Activated naive CD4-positive, alpha-beta T cell treated with anti-CD3 and anti-CD28 coated beads, Interleukin-2, amount 50 U/mL, for 24 hours (primary cell): ENCODE results near the gene AP3D1.
A peak's percentile ranks its signal among the peaks of the same experiment; 100 is the strongest.

Experiments used
- H3K27ac Mint-ChIP-seq: one replicate; pipeline ENCODE4 v1.8.0; 2021; ENCODE audit warnings: mild to moderate bottlenecking, mixed read lengths
- H3K27me3 Mint-ChIP-seq: one replicate; pipeline ENCODE4 v1.8.0; 2021; ENCODE audit warnings: mixed read lengths
- H3K36me3 Mint-ChIP-seq: one replicate; pipeline ENCODE4 v1.8.0; 2021; ENCODE audit warnings: mixed read lengths
- H3K4me1 Mint-ChIP-seq: one replicate; pipeline ENCODE4 v1.8.0; 2021; ENCODE audit warnings: mixed read lengths
- H3K4me3 Mint-ChIP-seq: one replicate; pipeline ENCODE4 v1.8.0; 2021; ENCODE audit warnings: mild to moderate bottlenecking, mixed read lengths
- H3K9me3 Mint-ChIP-seq: one replicate; pipeline ENCODE4 v1.8.0; 2021; ENCODE audit warnings: mixed read lengths

AP3D1 gene

GRCh38 chr19:2170987-2171348 lies 19.6 kb upstream of the AP3D1 start:
- H3K4me1 Mint-ChIP-seq = peaks cover 65% of the 10 kb centered on the region
- H3K27me3 Mint-ChIP-seq = no peaks in the 10 kb centered on the region
- H3K4me3 Mint-ChIP-seq = no peak overlapping the region
- H3K9me3 Mint-ChIP-seq = no peaks in the 10 kb centered on the region
- H3K27ac Mint-ChIP-seq = no peak overlapping the region
- H3K36me3 Mint-ChIP-seq = peaks cover 2% of the 10 kb centered on the region

- Mint-ChIP-seq H3K4me3 (no peak overlapping the region), H3K27ac (no peak overlapping the region), H3K9me3 (no peaks in the 10 kb centered on the region), H3K4me1 (peaks cover 68% of the 10 kb centered on the region), H3K27me3 (no peaks in the 10 kb centered on the region), H3K36me3 (peaks cover 2% of the 10 kb centered on the region)
Observed at GRCh38 chr19:2170219-2170618, 18.9 kb upstream of the AP3D1 start.

GRCh38 chr19:2168619-2169424 lies 17.5 kb upstream of the AP3D1 start:
- no peaks in the 10 kb centered on the region for H3K36me3 Mint-ChIP-seq
- peak overlapping the region; percentile 82 for H3K4me3 Mint-ChIP-seq
- H3K4me1 Mint-ChIP-seq = peaks cover 63% of the 10 kb centered on the region
- no peaks in the 10 kb centered on the region for H3K9me3 Mint-ChIP-seq
- H3K27me3 Mint-ChIP-seq = no peaks in the 10 kb centered on the region
- no peak overlapping the region for H3K27ac Mint-ChIP-seq

DNA sequence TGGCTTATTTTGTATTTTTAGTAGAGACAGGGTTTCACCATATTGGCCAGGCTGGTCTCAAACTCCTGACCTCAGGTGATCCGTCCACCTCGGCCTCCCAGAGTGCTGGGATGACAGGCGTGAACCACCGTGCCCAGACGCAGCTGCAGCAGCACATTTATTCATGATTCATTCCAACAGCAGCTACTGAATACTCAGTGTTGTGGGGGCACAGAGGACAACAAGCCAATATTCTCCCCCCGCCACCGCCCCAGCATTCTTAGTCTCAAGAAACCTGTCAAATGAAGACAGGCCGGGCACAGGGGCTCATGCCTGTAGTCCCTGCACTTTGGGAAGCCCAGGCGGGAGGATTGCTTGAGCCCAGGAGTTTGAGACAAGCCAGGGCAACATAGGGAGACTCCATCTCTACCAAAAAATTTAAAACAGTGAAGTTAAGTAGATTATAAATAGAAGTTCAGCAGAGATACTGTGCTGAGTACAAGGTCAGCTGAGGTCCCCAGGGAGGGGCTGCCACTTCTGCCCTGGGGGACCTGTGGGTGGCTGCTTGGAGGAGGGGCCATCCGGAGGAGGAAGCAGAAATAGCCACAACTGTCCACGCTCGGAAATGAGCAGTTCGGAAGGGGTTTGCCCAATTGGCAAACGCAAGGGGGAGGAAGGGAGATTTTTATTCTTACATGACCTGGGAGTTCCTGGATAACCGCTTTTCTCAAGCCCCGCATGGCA lies 16.7 kb upstream of the AP3D1 start:
- no peaks in the 10 kb centered on the region for H3K9me3 Mint-ChIP-seq
- peaks cover 59% of the 10 kb centered on the region for H3K4me1 Mint-ChIP-seq
- H3K36me3 Mint-ChIP-seq = no peaks in the 10 kb centered on the region
- H3K4me3 Mint-ChIP-seq = peak overlapping the region; percentile 82
- H3K27ac Mint-ChIP-seq = peak overlapping the region; percentile 81
- no peaks in the 10 kb centered on the region for H3K27me3 Mint-ChIP-seq

- H3K36me3 Mint-ChIP-seq = no peaks in the 10 kb centered on the region
- H3K9me3 Mint-ChIP-seq = no peaks in the 10 kb centered on the region
- peak overlapping the region; percentile 97 for H3K4me3 Mint-ChIP-seq
- H3K27ac Mint-ChIP-seq = no peak overlapping the region
- no peaks in the 10 kb centered on the region for H3K27me3 Mint-ChIP-seq
- H3K4me1 Mint-ChIP-seq = peaks cover 59% of the 10 kb centered on the region
Observed at GRCh38 chr19:2166741-2167738, 15.7 kb upstream of the AP3D1 start.

DNA sequence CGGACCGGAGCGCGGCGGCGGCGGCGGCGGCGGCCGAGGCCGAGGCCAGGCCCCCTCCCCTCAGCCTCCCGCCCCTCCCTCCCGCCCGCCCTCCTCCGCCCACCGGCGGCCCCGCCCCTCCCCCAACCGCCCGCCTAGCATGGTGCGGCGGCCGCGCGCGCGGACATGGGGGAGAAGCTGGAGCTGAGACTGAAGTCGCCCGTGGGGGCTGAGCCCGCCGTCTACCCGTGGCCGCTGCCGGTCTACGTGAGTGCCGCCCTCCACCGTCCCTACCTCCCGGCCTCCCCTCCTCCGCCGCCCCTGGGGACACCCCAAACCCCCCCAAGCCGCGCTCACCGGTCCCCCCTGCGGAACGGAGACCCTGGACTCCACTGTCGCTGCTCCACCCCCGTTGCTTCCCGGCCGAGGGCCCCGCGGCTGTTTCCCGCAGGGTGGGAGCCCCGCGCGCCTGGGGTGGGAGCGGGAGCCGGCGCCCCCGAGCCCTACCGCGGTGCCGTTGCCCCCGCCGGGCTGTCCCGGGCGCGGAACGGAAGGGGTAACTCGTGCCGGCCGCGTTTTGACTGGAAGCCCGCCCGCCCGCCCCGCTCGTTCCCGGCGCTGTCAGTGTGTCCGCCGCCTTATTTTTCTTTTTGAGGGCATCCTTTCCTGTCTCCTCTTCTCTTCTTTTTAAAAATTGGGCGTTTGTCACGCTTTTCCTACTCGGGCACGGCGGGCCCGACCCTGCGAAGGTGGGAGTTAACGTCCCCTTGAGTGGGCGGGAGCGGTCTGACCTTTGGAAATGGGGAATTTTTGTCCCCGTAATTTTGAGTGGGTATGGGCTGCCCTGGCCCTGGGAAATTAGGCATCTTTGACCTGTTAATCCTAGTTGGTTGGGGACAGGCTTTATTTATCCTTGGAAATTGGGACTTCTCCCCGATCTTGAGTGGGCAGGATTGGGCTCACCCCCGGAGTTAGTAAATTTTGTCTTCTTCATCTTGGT lies 12.9 kb upstream of the AP3D1 start:
- Mint-ChIP-seq H3K27me3 (no peaks in the 10 kb centered on the region), H3K4me3 (peak overlapping the region; percentile 97), H3K36me3 (no peaks in the 10 kb centered on the region), H3K27ac (peak overlapping the region; percentile 95), H3K4me1 (peaks cover 31% of the 10 kb centered on the region), H3K9me3 (no peaks in the 10 kb centered on the region)

GRCh38 chr19:2160379-2160778 lies 9.0 kb upstream of the AP3D1 start:
- Mint-ChIP-seq H3K4me1 (peaks cover 5% of the 10 kb centered on the region), H3K27ac (no peak overlapping the region), H3K4me3 (no peak overlapping the region), H3K36me3 (no peaks in the 10 kb centered on the region), H3K27me3 (no peaks in the 10 kb centered on the region), H3K9me3 (no peaks in the 10 kb centered on the region)

- Mint-ChIP-seq H3K36me3 (no peaks in the 10 kb centered on the region), H3K9me3 (no peaks in the 10 kb centered on the region), H3K4me1 (peaks cover 4% of the 10 kb centered on the region), H3K27me3 (no peaks in the 10 kb centered on the region), H3K4me3 (no peak overlapping the region), H3K27ac (no peak overlapping the region)
Observed at GRCh38 chr19:2157452-2157851, 6.1 kb upstream of the AP3D1 start.

DNA sequence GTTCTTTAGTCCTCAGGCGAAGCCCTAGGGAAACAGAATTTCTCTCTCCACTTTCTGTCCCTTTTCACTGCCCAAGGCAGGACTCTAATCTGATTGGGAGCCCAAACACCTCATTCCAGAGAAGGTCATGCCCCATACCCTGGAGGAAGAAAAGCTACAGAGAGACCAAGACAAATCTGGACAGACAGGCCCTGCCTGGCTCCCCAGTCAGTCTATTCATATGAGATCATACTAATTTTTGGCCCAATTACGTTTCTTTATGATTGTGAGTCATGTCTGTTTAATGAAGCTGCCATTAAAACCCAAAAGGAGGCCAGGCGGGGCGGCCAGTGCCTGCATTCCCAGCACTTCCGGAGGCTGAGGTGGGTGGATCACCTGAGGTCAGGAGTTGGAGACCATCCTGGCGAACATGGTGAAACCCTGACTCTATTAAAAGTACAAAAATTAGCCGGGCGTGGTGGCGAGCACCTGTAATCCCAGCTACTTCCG lies 3.3 kb upstream of the AP3D1 start:
- no peak overlapping the region for H3K4me3 Mint-ChIP-seq
- H3K4me1 Mint-ChIP-seq = peaks cover 20% of the 10 kb centered on the region
- no peaks in the 10 kb centered on the region for H3K9me3 Mint-ChIP-seq
- no peaks in the 10 kb centered on the region for H3K36me3 Mint-ChIP-seq
- H3K27me3 Mint-ChIP-seq = no peaks in the 10 kb centered on the region
- no peak overlapping the region for H3K27ac Mint-ChIP-seq

GRCh38 chr19:2150794-2151338 lies 500 bp downstream of the AP3D1 start:
- H3K4me1 Mint-ChIP-seq = peaks cover 38% of the 10 kb centered on the region
- H3K9me3 Mint-ChIP-seq = no peaks in the 10 kb centered on the region
- peak overlapping the region; percentile 90 for H3K4me3 Mint-ChIP-seq
- no peaks in the 10 kb centered on the region for H3K36me3 Mint-ChIP-seq
- no peaks in the 10 kb centered on the region for H3K27me3 Mint-ChIP-seq
- peak overlapping the region; percentile 35 for H3K27ac Mint-ChIP-seq

DNA sequence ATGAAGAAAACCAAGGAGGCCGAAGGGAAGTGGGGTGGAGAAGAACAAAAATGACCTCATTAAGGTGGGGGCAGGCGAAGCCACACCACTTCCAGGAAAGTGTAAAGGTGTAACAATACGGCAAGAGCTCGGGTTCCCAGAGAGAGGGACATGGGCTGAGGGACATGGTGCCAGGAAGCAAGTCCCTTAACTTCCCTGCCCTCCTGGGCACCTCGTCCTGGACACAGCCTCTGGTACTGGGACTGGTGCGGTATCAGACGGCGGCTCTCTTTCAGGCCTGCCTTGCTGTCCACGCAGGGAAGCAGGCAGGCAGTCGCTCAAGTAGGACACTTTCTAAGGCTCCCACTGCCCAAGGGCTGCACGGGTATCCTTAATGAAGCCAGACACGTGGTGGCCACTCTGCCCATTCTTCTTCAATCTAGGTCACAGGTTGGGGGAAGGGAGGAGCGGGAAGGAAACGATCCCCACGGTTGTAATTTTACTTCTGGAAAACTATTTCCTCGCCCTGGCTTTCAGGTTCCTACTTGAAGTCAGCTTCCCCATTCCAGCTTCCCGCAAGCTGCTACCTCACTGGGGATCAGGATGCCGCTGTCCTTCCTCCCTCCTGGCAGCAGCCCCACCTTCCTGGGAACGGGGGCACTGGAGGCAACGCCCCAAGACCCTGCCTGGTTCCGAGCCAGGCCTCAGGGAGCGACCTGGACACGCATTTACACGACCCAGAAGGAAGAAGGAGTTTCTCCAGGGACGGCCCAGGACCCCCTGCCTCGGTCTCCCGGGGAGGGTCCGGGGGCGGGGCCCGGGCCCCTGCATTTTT lies 1.2 kb downstream of the AP3D1 start:
- peak overlapping the region; percentile 49 for H3K27ac Mint-ChIP-seq
- no peaks in the 10 kb centered on the region for H3K27me3 Mint-ChIP-seq
- H3K9me3 Mint-ChIP-seq = no peaks in the 10 kb centered on the region
- H3K4me3 Mint-ChIP-seq = peak overlapping the region; percentile 90
- H3K36me3 Mint-ChIP-seq = no peaks in the 10 kb centered on the region
- H3K4me1 Mint-ChIP-seq = peaks cover 44% of the 10 kb centered on the region

GRCh38 chr19:2148482-2149135 lies 2.8 kb downstream of the AP3D1 start:
- Mint-ChIP-seq H3K27me3 (no peaks in the 10 kb centered on the region), H3K27ac (peak overlapping the region; percentile 68), H3K9me3 (no peaks in the 10 kb centered on the region), H3K4me3 (peak overlapping the region; percentile 90), H3K36me3 (no peaks in the 10 kb centered on the region), H3K4me1 (peaks cover 50% of the 10 kb centered on the region)

GRCh38 chr19:2145831-2146241 lies 5.5 kb downstream of the AP3D1 start:
- peaks cover 45% of the 10 kb centered on the region for H3K4me1 Mint-ChIP-seq
- H3K27ac Mint-ChIP-seq = no peak overlapping the region
- no peak overlapping the region for H3K4me3 Mint-ChIP-seq
- no peaks in the 10 kb centered on the region for H3K9me3 Mint-ChIP-seq
- H3K36me3 Mint-ChIP-seq = no peaks in the 10 kb centered on the region
- no peaks in the 10 kb centered on the region for H3K27me3 Mint-ChIP-seq
